K562 (cell line): ENCODE results near the gene KIRREL1. TPM values are rescaled to one million over a fixed set of nuclear protein-coding genes. Genes with fewer than 3 reads are reported as not detected.

Source experiments
- ATAC-seq: fragments of 200-7000 bp; cut with Tn5 transposase; 3 replicates; pipeline ENCODE4 v1.9.1; 2020; ENCODE audit warnings: moderate library complexity
- BruUV-seq: library from RNA; stranded (reverse); fragments of 400-500 nt; replicated peaks from 2 replicates; lab custom pipeline; 2021; lab: Mats Ljungman, UMichigan
- CTCF ChIA-PET: fragments of 300-600 bp; formaldehyde crosslinking; extraction: SDS; loops from one replicate; lab custom pipeline; 2021; ENCODE audit warnings: low intra/inter-chr PET ratio; lab: Yijun Ruan, JAX
- POLR2A ChIA-PET: fragments of 300-600, 350-650 bp; sonication (Branson Sonifier 250); formaldehyde crosslinking; extraction: SDS; loops from one replicate; lab custom pipeline; 2021; ENCODE audit warnings: antibody characterized with exemption, inconsistent platforms; lab: Yijun Ruan, JAX
- DNase-seq, 4 experiments: peaks; one replicate each; pipeline versions ENCODE4 v3.0.0 to v3.0.0-alpha.2; 2011 to 2018; ENCODE audit warnings: low spot score in 3 of 4, mixed read lengths in 3 of 4; ENCODE audit errors: extremely low read depth in 1 of 4
- FAIRE-seq: peaks from 2 replicates; lab custom pipeline; 2011; peaks lifted over from hg19 to GRCh38; lab: Jason Lieb, UNC
- H2AFZ ChIP-seq: 2 replicates; pipeline ENCODE4 v1.6.0; 2011; ENCODE audit warnings: low read depth, low read length, control low read depth, inconsistent platforms
- H3K27ac ChIP-seq: fragments of 200-600 bp; 3 replicates; pipeline ENCODE4 v1.8.0; 2011; ENCODE audit warnings: low read depth, mild to moderate bottlenecking, control low read depth, inconsistent platforms, low read length, moderate library complexity, mixed read lengths; ENCODE audit errors: extremely low read depth
- H3K27me3 ChIP-seq, 2 experiments: fragments of 300-600 bp in 1 of 2; 2 replicates in 1 of 2; 3 replicates in 1 of 2; pipeline versions ENCODE4 v1.6.0 to v1.8.0; 2011; ENCODE audit warnings: inconsistent platforms in 2 of 2, low read length in 2 of 2, mild to moderate bottlenecking in 1 of 2, mixed read lengths in 1 of 2, moderate library complexity in 1 of 2; ENCODE audit not compliant: control insufficient read depth in 2 of 2, insufficient read depth in 2 of 2
- H3K36me3 ChIP-seq: fragments of 300-600 bp; 3 replicates; pipeline ENCODE4 v1.8.0; 2011; ENCODE audit warnings: mild to moderate bottlenecking, low read length, inconsistent platforms; ENCODE audit not compliant: control insufficient read depth, insufficient read depth
- H3K4me1 ChIP-seq, 2 experiments: fragments of 200-600 bp in 1 of 2; replicated peaks in 1 of 2; 2 replicates in 1 of 2; 3 replicates in 1 of 2; pipeline versions ENCODE4 v1.5.1 to v1.8.0; 2011; ENCODE audit warnings: inconsistent platforms in 2 of 2, low read length in 2 of 2, mild to moderate bottlenecking in 1 of 2, mixed read lengths in 1 of 2, moderate library complexity in 1 of 2; ENCODE audit not compliant: control insufficient read depth in 2 of 2, insufficient read depth in 2 of 2
- H3K4me2 ChIP-seq: 2 replicates; pipeline ENCODE4 v1.6.1; 2011; ENCODE audit warnings: low read length, control low read depth, inconsistent platforms, mixed read lengths; ENCODE audit not compliant: insufficient read depth
- H3K4me3 ChIP-seq: fragments of 200-600 bp; sonication (generic), shearing (Covaris generic); 2 replicates; pipeline ENCODE4 v1.5.1; 2016; ENCODE audit warnings: control low read depth, inconsistent platforms
- H3K79me2 ChIP-seq: fragments of 200-600 bp; 3 replicates; pipeline ENCODE4 v1.8.0; 2011; ENCODE audit warnings: low read length, inconsistent platforms; ENCODE audit not compliant: control insufficient read depth, insufficient read depth
- H3K9ac ChIP-seq, 2 experiments: 2 replicates each; pipeline versions ENCODE4 v1.6.0 to v1.6.1; 2011; ENCODE audit warnings: low read depth in 2 of 2, low read length in 2 of 2, control low read depth in 1 of 2, inconsistent platforms in 1 of 2, mild to moderate bottlenecking in 1 of 2, mixed read lengths in 1 of 2; ENCODE audit not compliant: insufficient read depth in 1 of 2
- H3K9me1 ChIP-seq: one replicate; pipeline ENCODE4 v1.6.0; 2011; ENCODE audit warnings: inconsistent platforms, mild to moderate bottlenecking, low read length, moderate library complexity; ENCODE audit not compliant: control insufficient read depth, insufficient read depth
- H3K9me3 ChIP-seq: replicated peaks from 2 replicates; pipeline ENCODE4 v1.5.1; 2011; ENCODE audit warnings: low read depth, low read length, inconsistent platforms; ENCODE audit not compliant: control insufficient read depth, insufficient read depth
- H4K20me1 ChIP-seq: replicated peaks from 2 replicates; pipeline ENCODE4 v1.6.1; 2011; ENCODE audit warnings: low read length, inconsistent platforms, mixed read lengths; ENCODE audit not compliant: control insufficient read depth, insufficient read depth
- HOXB6 ChIP-seq: fragments of 250-450 bp; sonication (Bioruptor Pico); IDR thresholded peaks from 2 replicates; pipeline ENCODE4 v1.5.1; 2022; ENCODE audit warnings: mild to moderate bottlenecking, borderline replicate concordance
- KDM1A ChIP-seq, 2 experiments: fragments of 450-650 bp; IDR thresholded peaks; 2 replicates each; pipeline ENCODE4 v1.6.1; 2016; ENCODE audit warnings: mild to moderate bottlenecking in 2 of 2
- WGBS: fragments of 100-300 bp; shearing (Covaris generic); methylation state at CpG from one replicate; pipeline ENCODE4 v1.1.6; 2016; ENCODE audit warnings: low coverage, mixed read lengths; ENCODE audit not compliant: insufficient coverage; ENCODE audit errors: missing lambda C conversion rate; 5-methylcytosine and 5-hydroxymethylcytosine counted together
- in situ Hi-C: fragments of 300-500 bp; cut with MboI; formaldehyde crosslinking; loops from 4 replicates; pipeline ENCODE4 v1.15.0; 2018; ENCODE audit warnings: inconsistent platforms, mixed read lengths
- intact Hi-C: fragments of 100-400 bp; cut with micrococcal nuclease; formaldehyde crosslinking; loops from 2 replicates; pipeline ENCODE4 v1.14.2; 2022
- polyA plus RNA-seq, 8 experiments: library from polyadenylated mRNA; depleted of rRNA in 4 of 8; stranded (reverse) in 5 of 8; unstranded in 3 of 8; fragments of >200 nt; fragmentation: Nextera tagmentation in 2 of 8; fragmentation: Illumina TruSeq in 1 of 8; extraction: Ambion mirVana in 2 of 8; extraction: Trizol in 1 of 8; gene quantifications; 2 replicates each; pipeline versions ENCODE4 v1.2.1 to v1.2.3, GENCODE V29; 2011 to 2014; ENCODE audit warnings: inconsistent platforms in 1 of 8, missing spikeins in 1 of 8
- total RNA-seq, 7 experiments: library from RNA; depleted of rRNA in 6 of 7; stranded (reverse); fragments of >200 nt in 6 of 7; fragmentation: Illumina TruSeq in 2 of 7; extraction: Trizol in 2 of 7; gene quantifications; 2 replicates each; pipeline versions ENCODE4 v1.2.1 to v1.2.3, GENCODE V29; 2011 to 2021; ENCODE audit warnings: low replicate concordance in 1 of 7
- TF ChIP-seq, protein P1 (sequence below), 2 experiments: fragments of 450-650 bp in 1 of 2; sonication (generic) in 1 of 2; formaldehyde crosslinking; conservative IDR thresholded peaks; 2 replicates each; pipeline versions ENCODE4 v1.4.0 to v1.8.1; 2020 to 2022; ENCODE audit warnings: mild to moderate bottlenecking in 1 of 2, missing genetic modification reagents in 1 of 2

KIRREL1 gene
- total and polyA plus RNA-seq, 9 of the 15 experiments (the other 6 are each of a cell fraction or from before 2014, with no cell fraction given): under 0.01 to 0.22 (median 0.03) TPM; not detected in 3

DNA sequence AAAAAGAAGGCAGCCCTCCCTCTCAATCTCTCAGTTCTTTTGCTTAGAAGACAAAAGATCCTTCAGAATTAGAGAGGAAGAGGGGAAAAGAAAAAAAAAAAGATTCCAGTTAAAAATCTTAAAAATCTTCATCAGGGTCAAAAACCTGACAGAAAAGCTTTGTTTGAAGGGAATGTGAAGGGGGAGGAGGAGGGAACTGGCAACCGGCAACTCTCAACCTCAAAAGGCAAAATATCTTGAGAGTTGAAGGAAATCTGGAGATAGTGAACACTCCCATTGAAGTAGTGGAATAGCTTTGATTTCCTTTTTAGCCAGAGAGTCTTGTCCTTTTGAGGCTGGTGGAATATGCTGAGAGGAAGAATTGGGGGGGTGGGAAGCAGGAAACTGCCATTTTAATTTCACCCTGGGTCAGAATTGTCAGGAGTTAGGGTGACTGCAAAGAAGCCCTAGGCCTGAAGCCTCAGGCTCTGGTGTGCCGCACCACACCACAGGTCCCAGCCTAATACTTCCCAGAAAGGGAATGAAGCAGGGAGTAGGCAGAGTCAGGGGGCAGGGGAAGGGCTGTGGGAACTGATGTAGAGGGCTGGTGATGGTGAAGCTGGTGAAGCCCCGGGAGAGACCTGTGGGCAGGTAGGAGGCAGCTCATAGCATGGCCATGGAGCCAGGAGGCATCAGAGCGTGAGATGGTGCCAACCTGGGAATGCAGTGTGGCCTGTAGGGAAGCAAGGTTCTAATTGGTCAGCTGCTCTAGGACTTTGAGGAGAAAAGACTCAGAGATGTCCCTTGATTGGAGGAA lies 24.6 kb downstream of the KIRREL1 start:
- intact Hi-C loops (no loop called here), in situ Hi-C loops (no loop called here)
- no peaks in the 10 kb centered on the region for H3K9me1 ChIP-seq
- no peak for DNase-seq
- no peak overlapping the region for H3K4me3 ChIP-seq
- no peaks in the 10 kb centered on the region for H3K4me1 ChIP-seq
- no peaks in the 10 kb centered on the region for H3K36me3 ChIP-seq
- ChIA-PET POLR2A (interaction anchor here (0.7 kb wide), 1 partner anchor 8 kb away, joined by 3 read pairs; no protein-coding TSS in a partner anchor), CTCF (no interaction called here)
- no TSS peak for BruUV-seq
- no peak for ATAC-seq
- H3K27me3 ChIP-seq: peaks cover 8 to 25% of the 10 kb centered on the region in 2 experiments; a peak in 4 of 5 replicates
- no peaks in the 10 kb centered on the region for H3K9me3 ChIP-seq
- no peaks in the 10 kb centered on the region for H4K20me1 ChIP-seq
- H3K9ac ChIP-seq: no peak overlapping the region
- 0% methylated on average over 2 of the region's 4 CpGs for WGBS
- no peaks in the 10 kb centered on the region for H3K79me2 ChIP-seq
- H3K27ac ChIP-seq: no peak overlapping the region
- no peak for FAIRE-seq
- TF ChIP-seq, protein P1, sequence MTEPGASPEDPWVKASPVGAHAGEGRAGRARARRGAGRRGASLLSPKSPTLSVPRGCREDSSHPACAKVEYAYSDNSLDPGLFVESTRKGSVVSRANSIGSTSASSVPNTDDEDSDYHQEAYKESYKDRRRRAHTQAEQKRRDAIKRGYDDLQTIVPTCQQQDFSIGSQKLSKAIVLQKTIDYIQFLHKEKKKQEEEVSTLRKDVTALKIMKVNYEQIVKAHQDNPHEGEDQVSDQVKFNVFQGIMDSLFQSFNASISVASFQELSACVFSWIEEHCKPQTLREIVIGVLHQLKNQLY (CRISPR knock-in tag; conservative IDR thresholded peaks at IDR 0.05): no peak
- TF ChIP-seq HOXB6 (no peak), KDM1A (IDR thresholded peaks at IDR 0.05) (no peak)
- H2AFZ ChIP-seq: no peak overlapping the region
- no peak overlapping the region for H3K4me2 ChIP-seq
